HG02642 (cell line): ENCODE data around the gene PDCD1.
"Not testable (repeated sequence)": the region's sequence is repeated elsewhere in the genome, so short reads cannot be mapped to it uniquely, and the experiment has no call there.

Experiments
- ATAC-seq: cut with Tn5 transposase; IDR thresholded peaks from one replicate; pipeline ENCODE4 v1.9.1; 2021; ENCODE audit warnings: mild to moderate bottlenecking; ENCODE audit not compliant: unreplicated experiment, poor library complexity

PDCD1 gene

DNA sequence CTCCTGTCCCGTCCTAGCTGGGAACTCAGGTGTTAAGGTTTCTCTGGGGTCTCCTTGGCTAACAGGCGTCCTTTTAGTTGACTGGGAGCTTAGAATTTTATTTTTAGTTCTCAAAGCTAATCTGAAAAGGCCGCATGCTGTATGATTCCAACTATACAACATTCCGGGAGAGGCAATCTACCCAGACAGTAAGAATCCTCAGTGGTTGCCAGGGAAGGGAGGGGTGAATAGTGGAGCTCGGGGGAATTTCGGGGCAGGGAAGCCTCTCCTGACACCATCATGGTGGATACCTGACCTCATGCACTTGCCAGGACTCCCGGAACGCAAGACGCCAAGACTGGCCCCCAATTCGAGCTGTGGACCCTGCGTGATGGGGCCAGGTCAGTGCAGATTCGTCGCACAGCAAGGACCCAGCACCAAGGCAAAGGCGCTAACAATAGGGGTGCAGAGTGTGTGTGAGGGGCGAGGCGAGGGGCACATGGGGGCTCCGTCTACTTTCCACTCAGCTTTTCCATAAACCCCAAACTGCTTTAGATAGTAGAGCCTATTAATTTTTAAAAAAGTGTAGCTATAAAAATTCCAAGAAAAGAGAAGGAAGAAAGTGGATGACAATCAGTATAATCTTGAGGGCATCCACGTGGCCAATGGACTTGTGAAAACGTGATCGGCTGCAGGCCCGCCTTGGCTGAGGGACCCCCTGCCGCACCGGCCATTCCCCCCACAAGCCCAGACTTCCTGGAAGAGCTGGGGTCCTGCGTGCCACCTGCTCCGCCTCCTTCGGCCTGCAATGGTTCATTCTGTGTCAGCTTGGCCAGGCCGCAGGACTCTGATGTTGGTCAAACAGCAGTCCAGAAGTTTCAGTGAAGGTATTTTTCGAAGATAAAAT, 17.3 kb downstream of the PDCD1 start:
- no peak for ATAC-seq

DNA sequence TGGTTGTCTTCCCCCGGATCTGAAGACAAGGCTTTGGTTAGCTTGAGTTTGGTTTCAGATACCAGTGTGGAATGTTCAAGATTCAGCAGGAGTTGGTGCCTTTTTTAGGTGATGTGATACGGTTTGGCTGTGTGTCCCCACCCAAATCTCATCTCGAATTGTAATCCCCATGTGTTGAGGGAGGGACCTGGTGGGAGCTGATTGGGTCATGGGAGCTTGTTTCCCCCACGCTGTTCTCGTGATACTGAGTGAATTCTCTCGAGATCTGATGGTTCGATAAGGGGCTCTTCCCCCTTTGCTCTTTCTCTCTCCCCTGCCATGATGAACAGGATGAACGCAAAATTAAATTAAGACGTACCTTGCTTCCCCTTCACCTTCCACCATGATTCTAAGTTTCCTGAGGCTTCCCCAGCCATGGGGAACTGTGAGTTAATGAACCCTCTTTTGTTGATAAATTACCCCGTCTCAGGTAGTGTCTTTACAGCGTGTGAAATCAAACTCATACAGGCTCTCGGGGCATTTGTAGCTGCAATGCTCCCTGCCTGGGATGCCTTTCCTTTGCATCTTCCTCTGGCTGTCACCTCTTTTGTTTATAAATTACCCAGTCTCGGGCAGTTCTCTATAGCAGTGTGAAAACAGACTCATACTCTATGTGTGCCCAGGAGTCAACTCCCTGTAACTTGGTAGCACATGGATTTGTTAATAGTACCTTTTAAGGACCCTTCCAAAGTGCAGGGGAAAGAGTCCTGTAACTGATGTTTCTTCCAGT, 21.3 kb downstream of the PDCD1 start:
- ATAC-seq, result no peak

DNA sequence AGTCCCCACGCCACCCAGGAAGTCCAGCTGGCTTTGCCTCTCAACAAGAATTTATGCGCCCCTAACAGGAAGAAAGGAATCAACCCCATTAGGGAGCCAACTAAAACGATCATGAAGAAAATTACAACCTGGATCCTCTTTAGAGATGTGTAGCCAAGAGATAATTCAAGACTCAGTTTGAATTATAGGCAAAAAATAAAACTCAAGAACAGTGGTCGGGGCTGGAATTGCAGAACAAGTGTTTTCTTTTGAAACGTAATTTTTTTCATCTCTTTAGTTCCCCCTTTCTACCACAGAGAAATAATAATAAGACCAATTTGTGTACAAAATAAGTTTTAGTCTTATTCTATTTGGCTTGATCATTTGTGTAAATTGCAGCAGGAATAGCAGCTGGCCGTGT, 22.4 kb downstream of the PDCD1 start:
- ATAC-seq, result no peak

DNA sequence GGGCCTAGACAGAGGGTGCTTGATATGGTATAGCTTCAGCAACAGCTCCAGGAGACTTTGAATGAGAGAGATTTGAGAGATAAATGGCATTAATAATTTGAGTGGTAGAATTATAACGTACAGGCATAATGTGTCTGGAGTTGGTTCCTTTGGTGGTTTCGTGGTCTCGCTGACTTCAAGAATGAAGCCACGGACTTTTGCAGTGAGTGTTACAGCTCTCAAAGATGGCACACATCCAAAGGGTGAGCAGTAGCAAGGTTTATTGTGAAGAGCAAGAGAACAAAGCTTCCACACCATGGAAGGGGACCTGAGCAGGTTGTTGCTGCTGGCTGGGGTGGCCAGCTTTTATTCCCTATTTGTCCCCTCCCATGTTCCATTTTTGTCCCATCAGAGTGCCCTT, 23.1 kb downstream of the PDCD1 start:
- ATAC-seq, result no peak

DNA sequence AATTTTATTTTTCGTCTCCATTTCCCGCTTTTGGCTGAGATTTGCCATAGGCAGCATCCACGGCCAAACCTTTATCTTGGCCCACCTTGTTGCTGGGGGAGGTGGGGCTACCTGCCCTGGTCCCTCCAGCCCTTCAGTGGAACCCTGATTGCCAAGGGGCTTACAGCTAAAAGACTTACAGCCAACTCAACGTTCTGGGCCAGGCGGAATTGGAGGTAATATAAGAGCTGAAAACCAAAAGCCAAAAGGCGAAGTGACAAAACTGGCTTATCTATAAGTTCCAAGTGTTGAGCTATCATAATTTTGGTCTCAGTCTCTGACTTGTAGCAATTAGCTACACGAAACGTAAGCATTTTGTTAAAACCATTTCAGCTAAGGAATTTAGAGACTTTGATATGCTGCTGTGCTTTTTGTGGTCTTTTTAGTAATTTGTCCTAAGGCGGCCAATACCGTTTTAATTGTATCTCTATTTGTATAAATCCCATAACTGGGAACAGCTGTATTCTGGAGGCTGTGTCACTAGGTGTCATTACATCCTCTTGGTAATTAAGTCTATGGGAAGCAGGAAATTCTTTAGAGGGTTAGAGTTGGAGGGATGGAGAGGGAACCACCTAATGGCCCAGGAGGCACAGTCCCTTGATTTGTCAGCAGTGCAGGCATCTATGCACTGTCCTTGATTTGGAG, 24.0 kb downstream of the PDCD1 start:
- no peak for ATAC-seq

DNA sequence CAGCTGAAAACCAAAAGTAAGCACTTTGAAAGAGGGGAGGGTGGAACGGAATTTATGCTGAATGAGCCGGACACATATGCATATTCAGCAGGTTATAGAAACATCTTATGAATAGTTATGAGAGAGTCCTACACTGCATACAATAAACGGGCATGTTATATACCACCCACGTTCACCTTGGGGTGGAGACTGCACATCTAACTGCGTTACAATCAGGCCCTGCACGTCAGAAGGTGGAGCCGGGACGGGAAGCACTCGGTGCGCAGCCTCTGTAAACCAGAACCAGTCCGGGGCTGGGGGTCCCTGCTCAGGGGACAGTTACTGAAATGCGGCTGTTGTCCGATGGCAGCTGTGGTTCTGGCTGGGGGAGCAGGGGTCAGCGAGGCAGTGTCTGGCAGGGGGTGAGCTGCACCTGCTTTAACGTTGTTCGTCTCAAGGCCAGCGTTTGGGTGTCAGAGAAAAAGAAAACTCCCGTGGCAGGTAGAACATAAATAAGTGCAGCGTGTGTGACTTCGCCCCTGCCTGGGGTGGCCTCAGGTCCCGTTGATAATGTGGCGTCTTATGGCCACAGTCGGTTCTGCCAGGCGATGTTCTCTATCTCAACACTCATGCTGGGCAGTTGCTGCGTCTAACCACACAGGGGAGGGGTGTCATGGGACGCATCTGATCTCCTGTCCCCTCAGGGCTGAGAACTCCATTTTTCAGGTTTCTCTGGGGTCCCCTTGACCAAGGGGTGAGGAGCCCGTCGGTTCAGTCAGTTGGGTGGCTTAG, 24.8 kb downstream of the PDCD1 start:
- not testable (repeated sequence) for ATAC-seq

DNA sequence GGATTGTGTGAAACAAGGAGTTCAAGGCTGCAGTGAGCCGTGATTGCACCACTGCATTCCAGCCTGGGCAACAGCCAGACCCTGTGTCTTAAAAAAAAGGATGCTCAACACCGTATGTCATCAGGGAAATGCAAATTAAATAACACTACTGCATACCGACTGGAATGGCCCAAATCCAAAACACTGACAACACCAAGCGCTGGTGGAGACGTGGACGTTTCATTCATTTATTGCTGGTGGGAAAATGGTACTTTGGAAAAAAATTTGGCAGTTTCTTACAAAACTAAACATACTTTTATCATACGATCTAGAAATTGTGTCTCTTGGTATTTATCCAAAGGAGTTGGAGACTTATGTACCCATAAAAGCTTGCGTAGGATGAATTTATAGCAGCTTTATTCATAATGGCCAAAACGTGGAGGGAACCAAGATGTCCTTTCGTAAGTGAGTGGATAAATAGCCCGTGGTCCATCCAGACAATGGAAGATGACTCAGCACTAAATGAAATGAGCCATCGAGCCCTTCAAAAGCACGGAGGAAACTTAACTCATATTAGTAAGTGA, 25.5 kb downstream of the PDCD1 start:
- ATAC-seq, result no peak

DNA sequence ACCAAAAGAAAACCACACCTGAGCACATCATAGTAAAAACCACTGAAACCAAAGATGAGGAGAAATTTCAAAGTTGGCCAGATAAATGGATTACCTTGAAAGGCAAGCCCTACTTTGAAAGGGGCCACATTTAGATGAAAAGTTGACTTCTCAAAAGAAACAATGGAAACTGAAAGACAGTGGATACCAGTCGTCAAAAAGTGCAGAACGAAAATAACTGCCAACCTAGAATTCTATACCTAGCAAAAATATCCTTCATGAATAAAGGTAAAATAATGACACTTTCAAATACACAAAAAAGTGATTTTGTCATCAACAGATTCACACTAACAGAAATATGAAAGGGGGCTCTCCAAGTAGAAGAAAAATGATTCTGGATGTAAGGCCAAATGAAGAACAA, 31.3 kb downstream of the PDCD1 start:
- ATAC-seq, result no peak

DNA sequence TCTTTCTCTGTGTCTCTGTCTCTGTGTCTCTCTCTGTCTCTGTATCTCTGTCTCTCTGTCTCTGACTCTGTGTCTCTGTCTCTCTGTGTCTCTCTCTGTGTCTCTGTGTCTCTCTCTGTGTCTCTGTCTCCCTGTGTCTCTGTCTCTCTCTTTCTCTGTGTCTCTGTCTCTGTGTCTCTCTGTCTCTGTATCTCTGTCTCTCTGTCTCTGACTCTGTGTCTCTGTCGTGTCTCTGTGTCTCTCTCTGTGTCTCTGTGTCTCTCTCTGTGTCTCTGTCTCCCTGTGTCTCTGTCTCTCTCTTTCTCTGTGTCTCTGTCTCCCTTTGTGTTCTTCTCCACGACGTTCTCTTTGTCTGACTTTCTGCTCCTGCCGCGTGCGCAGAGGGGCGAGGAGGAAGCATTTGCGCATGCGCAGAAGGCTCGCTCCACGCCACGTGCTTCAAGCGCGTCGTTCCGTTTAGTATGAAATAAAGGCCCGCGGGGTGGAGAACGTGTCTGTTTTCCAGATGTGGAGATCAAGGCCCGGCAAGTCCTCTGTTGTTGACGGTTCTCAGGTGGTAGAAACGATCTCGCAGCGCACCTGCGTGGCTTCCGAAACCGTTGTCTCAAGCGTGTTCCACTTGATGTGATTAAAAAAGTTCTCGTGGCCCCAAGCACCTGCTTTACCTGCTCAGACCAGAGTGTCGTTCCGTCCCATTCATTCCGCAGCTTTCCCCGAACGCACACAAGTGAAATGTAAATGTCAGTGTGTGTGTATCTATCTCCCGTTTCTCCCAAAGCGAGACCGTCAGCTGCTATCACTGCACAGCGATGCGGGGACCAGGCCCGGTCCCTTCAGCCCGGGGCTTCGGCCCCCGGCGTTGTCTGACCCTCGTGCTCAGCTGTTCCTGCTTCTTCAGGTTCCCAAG, 34.9 kb downstream of the PDCD1 start:
- not testable (repeated sequence) for ATAC-seq

DNA sequence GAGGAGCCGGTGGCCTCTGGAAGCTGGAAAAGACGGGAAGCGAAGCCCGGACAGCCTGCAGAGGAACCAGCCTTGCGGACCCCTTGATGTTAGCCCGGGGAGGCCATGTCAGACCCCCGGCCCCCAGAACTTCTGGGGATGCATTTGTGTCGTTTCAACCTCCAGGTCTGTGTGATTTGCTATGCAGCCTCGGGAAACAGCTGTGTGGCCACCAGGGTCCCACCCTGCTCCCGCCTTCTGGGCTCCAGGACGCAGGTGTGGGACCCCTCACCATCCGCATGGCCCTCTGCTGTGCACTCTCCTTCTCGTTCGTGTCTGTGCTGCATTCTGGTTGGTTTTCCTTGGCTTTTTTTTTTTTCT, 36.5 kb downstream of the PDCD1 start:
- no peak for ATAC-seq

DNA sequence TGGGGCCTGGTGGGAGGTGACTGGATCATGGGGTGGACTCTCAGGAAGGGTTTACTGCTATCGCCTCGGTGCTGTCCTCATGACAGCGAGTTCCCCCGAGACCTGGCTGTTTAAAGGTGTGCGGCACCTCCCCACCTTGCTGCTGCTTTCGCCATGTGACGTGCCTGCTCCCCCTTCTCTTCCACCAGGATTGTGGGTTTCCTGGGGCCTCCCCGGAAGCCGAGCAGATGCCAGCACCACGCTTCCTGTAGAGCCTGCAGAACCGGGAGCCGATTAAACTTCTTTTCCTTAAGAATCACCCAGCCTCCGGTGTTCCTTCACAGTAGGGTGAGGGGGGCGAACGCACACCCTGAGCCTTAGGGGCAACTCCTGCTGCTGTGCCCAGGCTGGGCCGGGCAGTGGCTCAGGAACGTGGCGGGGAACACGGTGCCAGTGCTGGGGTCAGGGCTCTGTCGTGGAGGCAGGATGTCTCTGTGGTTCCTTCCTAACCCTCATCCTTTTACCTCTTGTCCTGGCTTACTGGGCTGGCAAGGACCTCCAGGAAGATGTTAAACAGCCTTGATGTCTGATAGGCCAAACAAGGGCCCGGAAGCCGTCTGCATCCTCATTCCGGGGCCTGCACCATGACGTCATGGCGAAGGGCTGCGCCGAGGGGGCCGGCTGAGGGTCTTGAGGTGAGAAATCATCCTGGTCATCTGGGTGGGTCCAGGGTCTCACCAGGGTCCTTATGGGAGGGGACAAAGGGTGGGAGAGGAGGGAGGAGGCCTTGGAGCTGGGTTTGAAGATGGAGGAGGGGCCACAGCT, 37.0 kb downstream of the PDCD1 start:
- ATAC-seq, result no peak

DNA sequence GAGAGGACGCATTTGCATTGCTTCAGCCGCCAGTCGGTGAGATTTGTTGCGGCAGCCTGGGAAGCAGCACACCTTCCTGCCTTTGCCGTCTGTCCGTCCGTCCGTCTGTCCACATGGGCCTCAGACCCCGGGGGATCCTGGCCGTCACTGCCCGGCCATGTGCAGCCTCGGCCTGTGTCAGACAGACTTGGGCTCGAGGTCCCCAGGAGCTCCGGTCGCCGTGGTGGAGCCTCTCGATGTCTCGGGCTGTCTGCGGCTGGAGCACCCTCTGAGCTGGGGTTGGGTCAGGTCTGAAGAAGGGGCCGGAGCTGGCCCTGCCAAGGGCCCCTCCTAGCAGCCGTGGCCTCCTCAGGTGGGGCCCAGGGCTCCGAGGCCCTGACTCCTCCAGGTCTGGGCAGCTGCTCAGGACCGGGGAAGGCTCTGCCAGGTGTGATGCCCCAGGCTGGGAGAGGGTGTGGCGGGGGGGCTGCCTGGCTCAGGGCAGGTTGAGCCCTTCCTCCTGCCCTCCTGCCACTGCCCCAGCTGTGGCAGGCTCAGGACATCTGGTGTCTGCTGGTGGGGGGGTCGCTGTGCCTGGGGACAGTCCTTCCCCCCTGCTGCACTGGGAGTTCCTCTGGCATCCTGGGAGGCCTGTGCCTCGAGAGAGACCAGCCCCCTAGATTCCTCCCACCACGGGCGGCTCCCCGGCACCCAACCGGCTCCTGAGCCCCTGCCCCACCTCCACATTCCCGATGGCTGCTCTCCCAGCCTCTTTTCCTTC, 37.9 kb downstream of the PDCD1 start:
- ATAC-seq, result no peak

DNA sequence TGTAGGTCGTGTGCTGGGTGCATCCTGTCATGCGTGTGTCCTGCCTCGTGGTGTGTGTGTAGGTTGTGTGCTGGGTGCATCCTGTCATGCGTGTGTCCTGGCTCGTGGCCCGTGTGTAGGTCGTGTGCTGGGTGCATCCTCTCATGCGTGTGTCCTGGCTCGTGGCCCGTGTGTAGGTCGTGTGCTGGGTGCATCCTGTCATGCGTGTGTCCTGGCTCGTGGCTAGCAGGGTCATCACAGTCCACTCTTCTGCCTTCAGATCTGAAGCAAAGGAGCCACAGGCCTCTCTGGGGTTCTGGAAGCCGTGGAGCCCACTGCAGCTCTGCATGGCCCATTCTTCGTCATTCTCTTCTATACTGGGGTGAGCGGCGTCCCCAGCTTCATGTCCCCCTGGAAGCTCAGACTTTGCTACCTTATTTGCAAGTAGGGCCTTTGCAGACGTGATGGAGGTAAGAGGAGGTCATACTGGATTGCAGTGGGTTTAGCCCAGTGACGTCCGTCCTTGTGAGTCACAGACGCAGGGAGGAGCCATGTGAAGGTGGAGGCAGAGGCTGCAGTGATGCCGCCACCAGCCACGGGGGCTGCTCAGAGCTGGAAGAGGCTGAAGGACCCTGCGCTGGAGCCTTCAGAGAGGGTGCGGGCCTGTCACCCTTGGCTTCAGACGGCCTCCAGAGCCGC, 38.6 kb downstream of the PDCD1 start:
- not testable (repeated sequence) for ATAC-seq

DNA sequence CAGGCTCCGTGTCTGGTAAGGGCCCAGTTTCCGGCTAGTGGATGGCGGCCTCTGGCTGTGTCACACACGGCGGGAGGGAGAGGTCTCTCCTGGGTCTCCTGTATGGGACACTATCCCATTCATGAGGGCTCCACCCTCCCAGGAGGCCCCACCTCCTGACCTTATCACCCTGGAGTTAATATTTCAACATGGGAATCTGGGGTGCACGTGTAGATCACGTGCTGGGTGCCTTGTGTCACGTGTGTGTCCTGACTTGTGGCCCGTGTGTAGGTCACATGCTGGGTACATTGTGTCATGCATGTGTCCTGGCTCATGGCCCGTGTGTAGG, 39.8 kb downstream of the PDCD1 start:
- no peak for ATAC-seq

DNA sequence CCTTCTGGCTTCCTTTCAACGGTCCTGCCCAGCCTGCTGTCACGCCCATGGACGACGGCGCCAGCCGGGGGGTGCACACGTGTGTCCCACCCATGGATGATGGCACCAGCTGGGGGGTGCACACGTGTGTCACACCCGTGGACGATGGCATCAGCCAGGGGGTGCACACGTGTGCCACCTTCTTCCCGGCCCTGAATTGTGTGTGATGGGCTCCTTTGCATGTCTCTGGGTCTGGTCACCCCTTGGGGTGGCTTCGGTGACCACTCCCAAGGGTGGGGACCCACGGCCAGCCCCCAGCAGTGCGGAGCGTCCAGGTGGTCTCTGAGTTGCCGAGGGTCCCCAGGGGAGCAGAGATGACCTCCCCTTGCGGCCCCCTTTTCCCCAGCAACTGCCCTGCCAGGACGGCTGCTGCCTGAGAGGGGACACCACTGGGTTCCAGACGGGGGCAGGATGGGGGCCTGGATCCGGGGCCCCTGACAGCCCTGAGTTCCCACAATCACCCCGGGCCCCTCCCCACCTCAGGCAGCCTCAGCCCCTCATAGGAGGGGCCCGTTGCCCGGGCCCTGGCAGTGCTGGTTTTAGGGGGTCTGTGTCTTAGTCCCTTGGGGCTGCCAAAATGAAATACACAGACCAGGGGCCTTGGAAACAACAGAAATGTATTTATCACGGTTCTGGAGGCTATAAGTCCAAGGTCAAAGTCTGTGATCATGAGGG, 40.3 kb downstream of the PDCD1 start:
- no peak for ATAC-seq

DNA sequence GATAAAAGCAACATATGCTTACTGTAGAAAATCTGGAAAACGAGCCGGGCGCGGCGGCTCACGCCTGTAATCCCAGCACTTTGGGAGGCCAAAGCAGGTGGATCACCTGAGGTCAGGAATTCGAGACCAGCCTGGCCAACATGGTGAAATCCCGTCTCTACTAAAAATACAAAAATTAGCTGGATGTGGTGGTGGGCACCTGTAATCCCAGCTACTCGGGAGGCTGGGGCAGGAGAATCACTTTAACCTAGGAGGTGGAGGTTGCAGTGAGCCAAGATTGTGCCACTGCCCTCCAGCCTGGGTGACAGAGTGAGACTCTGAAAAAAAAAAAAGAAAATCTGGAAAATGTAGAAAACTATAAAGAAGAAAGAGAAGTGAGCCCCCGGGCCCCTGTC, 40.9 kb downstream of the PDCD1 start:
- ATAC-seq, result not testable (repeated sequence)
